Mammary epithelial cell (primary cell): Measurements from ENCODE around the gene HOXC13.

ENCODE experiments used
- CTCF ChIP-seq, 2 donors: IDR thresholded peaks in 1 of 2; conservative IDR thresholded peaks in 1 of 2; 2 replicates each; pipeline ENCODE4 v1.5.1; 2011 to 2012; ENCODE audit warnings: inconsistent platforms in 2 of 2, low read length in 2 of 2, mild to moderate bottlenecking in 2 of 2, control low read depth in 1 of 2, low read depth in 1 of 2; ENCODE audit not compliant: insufficient read depth in 1 of 2; ENCODE audit errors: extremely low read depth in 1 of 2
- EZH2 ChIP-seq: IDR thresholded peaks from 2 replicates; pipeline ENCODE4 v1.6.1; 2012; ENCODE audit warnings: low read length, inconsistent platforms, borderline replicate concordance

GRCh38 chr12:53980802-53981496, 42.3 kb downstream of the HOXC13 start:
- no peak for TF ChIP-seq CTCF (conservative IDR thresholded peaks at IDR 0.05 in 1 of 2, IDR thresholded peaks at IDR 0.05 in 1 of 2; ENCODE audit: extremely low read depth in 1 of 2, insufficient read depth in 1 of 2, low read depth in 1 of 2, low read length in 2 of 2)
- no peak for TF ChIP-seq EZH2
